AG09309 (cell line): ENCODE data around the gene KDSR.

Source experiments
- DNase-seq: peaks from one replicate; pipeline ENCODE4 v3.0.0-alpha.2; 2010; ENCODE audit warnings: low read depth
- H3K4me3 ChIP-seq: 2 replicates; pipeline ENCODE4 v1.5.1; 2011; ENCODE audit warnings: mild to moderate bottlenecking, low read depth, low read length, moderate library complexity; ENCODE audit not compliant: control insufficient read depth
- TF ChIP-seq, protein P1 (sequence below): IDR thresholded peaks from 2 replicates; pipeline ENCODE4 v1.5.1; 2011; ENCODE audit warnings: mild to moderate bottlenecking, low read depth, low read length, inconsistent platforms; ENCODE audit not compliant: insufficient read depth, control insufficient read depth; ENCODE audit errors: missing control alignments

KDSR gene

DNA sequence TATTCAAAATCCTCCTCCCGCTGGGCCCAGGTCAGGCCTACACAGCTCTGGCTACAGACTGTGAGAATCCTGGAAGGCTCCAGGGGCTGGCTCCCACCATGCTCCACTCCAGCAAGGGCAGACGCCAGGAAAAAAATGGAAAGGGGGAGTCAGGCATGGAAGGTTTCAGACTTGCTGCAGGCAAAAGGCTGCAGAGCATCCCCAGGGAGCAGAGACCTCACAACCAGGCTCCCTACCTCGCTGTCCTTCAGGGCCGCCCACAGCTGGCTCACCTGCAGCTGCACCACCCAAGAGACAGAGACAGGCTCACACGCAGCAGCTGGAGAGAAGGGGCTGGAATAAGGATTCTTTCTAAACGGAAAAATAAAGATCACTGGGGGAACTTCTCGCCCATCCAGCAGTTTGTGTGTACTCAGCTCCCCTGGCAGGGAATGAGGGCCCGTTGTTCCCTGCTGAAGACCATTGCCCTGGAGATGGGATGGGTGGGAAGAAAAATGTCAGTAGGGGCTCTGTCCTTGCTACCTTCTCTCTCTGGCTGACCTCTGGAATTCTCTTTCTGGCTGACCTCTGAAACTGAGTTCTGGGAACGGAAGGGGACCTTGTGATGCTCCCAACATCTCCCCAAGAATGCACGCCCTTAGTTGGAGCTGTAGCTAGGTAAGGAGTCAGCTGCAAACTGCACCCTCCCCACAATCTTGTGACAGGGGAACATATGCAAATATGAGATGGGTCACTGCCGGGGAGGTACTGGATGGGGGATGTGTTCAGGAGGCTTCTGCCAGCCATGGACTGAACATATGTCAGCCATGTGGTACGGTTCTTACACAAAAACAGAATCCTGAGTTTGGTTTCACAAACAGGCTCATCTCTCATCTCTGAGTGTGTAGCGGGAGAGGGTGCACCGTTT is 81.9 kb downstream of the KDSR start:
- DNase-seq: no peak
- TF ChIP-seq, protein P1, sequence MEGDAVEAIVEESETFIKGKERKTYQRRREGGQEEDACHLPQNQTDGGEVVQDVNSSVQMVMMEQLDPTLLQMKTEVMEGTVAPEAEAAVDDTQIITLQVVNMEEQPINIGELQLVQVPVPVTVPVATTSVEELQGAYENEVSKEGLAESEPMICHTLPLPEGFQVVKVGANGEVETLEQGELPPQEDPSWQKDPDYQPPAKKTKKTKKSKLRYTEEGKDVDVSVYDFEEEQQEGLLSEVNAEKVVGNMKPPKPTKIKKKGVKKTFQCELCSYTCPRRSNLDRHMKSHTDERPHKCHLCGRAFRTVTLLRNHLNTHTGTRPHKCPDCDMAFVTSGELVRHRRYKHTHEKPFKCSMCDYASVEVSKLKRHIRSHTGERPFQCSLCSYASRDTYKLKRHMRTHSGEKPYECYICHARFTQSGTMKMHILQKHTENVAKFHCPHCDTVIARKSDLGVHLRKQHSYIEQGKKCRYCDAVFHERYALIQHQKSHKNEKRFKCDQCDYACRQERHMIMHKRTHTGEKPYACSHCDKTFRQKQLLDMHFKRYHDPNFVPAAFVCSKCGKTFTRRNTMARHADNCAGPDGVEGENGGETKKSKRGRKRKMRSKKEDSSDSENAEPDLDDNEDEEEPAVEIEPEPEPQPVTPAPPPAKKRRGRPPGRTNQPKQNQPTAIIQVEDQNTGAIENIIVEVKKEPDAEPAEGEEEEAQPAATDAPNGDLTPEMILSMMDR: no peak
- H3K4me3 ChIP-seq: no peak overlapping the region

DNA sequence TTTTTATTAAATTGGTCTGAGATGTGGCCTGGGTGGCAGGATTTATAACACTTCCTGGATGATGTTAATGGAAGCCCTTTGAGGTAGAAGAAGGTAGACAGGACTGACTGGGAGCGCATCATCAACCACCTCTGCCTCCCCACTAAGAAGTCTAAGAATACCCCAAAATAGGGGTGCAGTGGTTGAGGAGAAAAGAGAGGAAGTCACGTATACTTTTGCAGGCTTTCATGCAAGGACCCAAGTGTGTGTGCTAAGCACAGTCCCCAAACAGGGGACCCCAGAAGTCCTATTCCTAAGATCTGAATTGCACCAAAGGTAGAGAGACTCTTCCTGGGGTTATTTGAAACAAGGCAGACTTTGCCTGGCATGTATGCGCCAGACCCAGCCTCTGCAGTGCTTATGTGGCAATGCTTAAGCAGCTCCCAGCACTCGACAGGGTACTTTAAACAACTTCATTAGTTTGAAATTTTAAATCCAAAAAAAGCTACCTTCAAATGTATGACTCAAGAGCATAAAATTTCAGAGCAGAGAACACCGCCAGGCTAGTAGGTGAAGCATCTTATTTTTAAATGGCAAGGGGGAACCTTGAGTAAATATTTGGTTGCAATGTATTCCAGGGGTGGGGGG is 82.7 kb downstream of the KDSR start:
- TF ChIP-seq, protein P1: no peak
- no peak overlapping the region for H3K4me3 ChIP-seq

DNA sequence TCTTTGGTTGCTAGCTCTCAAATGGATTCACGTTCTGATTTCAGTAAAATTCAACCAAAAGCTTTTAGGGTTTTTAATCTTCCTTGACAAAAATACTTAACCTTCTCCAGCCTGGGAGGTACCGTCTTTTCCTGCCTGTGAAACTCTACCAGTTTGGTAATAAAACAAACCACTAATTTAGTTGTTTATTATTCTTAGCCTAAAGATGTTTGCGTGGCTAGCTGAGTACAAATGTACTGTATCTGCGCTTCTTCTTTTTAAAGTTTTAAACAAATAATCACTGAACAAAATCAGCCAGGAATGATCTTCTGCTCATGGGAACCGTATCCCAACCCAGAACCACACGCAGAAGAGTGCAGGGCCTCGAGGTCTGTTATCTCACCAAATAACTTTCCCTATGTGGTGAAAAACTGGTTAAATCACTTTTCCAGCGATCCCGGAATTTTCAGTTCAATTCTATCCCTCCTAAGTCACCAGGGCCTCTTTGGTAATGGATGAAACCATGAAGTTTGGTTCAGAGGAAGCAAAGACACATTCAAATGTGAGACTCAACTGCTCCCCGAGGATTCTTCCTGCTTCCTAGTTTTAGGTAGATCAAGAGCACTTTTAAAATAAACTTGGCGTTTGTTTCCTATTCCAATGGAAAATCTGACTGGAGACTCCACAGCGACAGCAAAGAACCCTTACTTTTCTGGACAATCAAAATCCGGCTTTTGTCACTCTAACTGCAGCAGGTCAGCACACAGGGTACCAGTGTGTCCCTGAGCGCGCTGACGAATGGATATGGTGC is 83.5 kb downstream of the KDSR start:
- no peak for DNase-seq
- TF ChIP-seq, protein P1: no peak
- no peak overlapping the region for H3K4me3 ChIP-seq

More for the DNA sequence above, 82.7 kb downstream of the KDSR start:
- DNase-seq: no peak

DNA sequence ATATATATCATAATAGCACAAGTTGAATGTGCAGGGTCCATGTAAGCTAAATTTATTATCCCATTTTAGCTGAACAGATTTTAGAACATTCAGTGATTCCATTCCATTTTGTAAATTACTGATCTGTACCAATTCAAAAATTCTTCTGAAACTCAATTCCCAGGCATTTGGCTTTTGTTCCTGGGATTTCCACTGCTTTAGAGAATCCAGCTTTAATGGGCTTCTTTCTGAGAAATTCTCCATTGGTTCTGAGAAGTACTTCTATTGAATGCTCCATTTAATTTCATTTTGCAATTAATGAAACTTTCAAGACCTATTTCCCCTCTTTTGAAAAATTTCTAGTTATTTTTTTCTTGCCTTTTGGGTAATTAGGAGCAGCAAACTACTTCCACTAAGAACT is 84.2 kb downstream of the KDSR start:
- no peak for DNase-seq
- TF ChIP-seq, protein P1: no peak
- H3K4me3 ChIP-seq: no peak overlapping the region
